Hepatocyte (in vitro differentiated cells): ENCODE measurements around the gene MPG. TPM values are rescaled to one million over a fixed set of nuclear protein-coding genes. Genes with fewer than 3 reads are reported as not detected.
A peak's percentile ranks its signal among the peaks of the same experiment; 100 is the strongest.

Experiments used
- DNase-seq: peaks from one replicate; pipeline ENCODE4 v3.0.0-alpha.2; 2016; ENCODE audit warnings: low spot score
- H2AFZ ChIP-seq: fragments of 200-600 bp; sonication (generic); 2 replicates; pipeline ENCODE4 v1.6.0; 2016; ENCODE audit warnings: antibody characterized with exemption, mild to moderate bottlenecking
- H3K27ac ChIP-seq: fragments of 200-600 bp; sonication (generic); 2 replicates; pipeline ENCODE4 v1.5.1; 2016; ENCODE audit warnings: mild to moderate bottlenecking
- H3K27me3 ChIP-seq: fragments of 200-600 bp; sonication (generic); 2 replicates; pipeline ENCODE4 v1.6.1; 2016
- H3K36me3 ChIP-seq: fragments of 200-600 bp; sonication (generic); replicated peaks from 2 replicates; pipeline ENCODE4 v1.5.1; 2016; ENCODE audit warnings: low read depth; ENCODE audit not compliant: insufficient read depth
- H3K4me1 ChIP-seq: fragments of 200-600 bp; sonication (generic); 2 replicates; pipeline ENCODE4 v1.5.1; 2016; ENCODE audit warnings: mild to moderate bottlenecking, moderate library complexity; ENCODE audit not compliant: insufficient read depth
- H3K4me2 ChIP-seq: fragments of 200-600 bp; sonication (generic); 2 replicates; pipeline ENCODE4 v1.6.0; 2016
- H3K4me3 ChIP-seq: fragments of 200-600 bp; sonication (generic); 2 replicates; pipeline ENCODE4 v1.5.1; 2016; ENCODE audit warnings: mild to moderate bottlenecking
- H3K79me2 ChIP-seq: fragments of 200-600 bp; sonication (generic); 2 replicates; pipeline ENCODE4 v1.6.0; 2017; ENCODE audit warnings: mild to moderate bottlenecking
- H3K9me2 ChIP-seq: fragments of 200-600 bp; sonication (generic); replicated peaks from 2 replicates; pipeline ENCODE4 v1.6.0; 2017; ENCODE audit warnings: mild to moderate bottlenecking; ENCODE audit not compliant: insufficient read depth
- H3K9me3 ChIP-seq: fragments of 200-600 bp; sonication (generic); 2 replicates; pipeline ENCODE4 v1.5.1; 2016; ENCODE audit warnings: low read depth, mild to moderate bottlenecking
- H4K20me1 ChIP-seq: fragments of 200-600 bp; sonication (generic); 2 replicates; pipeline ENCODE4 v1.6.0; 2016; ENCODE audit warnings: mild to moderate bottlenecking; ENCODE audit not compliant: insufficient read depth, poor library complexity, severe bottlenecking
- EZH2 ChIP-seq: fragments of 200-600 bp; sonication (generic); IDR thresholded peaks from 2 replicates; pipeline ENCODE4 v1.6.1; 2016; ENCODE audit warnings: antibody characterized with exemption, mild to moderate bottlenecking, borderline replicate concordance
- EZH2phosphoT487 ChIP-seq: fragments of 200-600 bp; sonication (generic); IDR thresholded peaks from one replicate; pipeline ENCODE4 v1.6.1; 2018; ENCODE audit warnings: antibody characterized with exemption, mild to moderate bottlenecking, low read depth, moderate library complexity; ENCODE audit not compliant: unreplicated experiment, severe bottlenecking
- WGBS: methylation state at CpG from one replicate; pipeline ENCODE4 v1.1.6; 2016; ENCODE audit warnings: low lambda C conversion rate; ENCODE audit errors: missing lambda C conversion rate; 5-methylcytosine and 5-hydroxymethylcytosine counted together
- polyA plus RNA-seq: library from polyadenylated mRNA; unstranded; fragments of >200 nt; fragmentation: Nextera tagmentation; extraction: Ambion mirVana; gene quantifications from 2 replicates; pipeline ENCODE4 v1.2.1, GENCODE V29; 2016
- total RNA-seq: library from RNA; depleted of rRNA; stranded (reverse); fragments of >200 nt; gene quantifications from 2 replicates; pipeline ENCODE4 v1.2.3, GENCODE V29; 2014
- TF ChIP-seq, protein P1 (sequence below): fragments of 200-600 bp; sonication (generic); IDR thresholded peaks from 2 replicates; pipeline ENCODE4 v1.5.1; 2016; ENCODE audit warnings: antibody characterized with exemption, mild to moderate bottlenecking; ENCODE audit not compliant: poor library complexity

The MPG gene
- total and polyA plus RNA-seq, 2 experiments from 2014 or later, result 67.4 to 83.9 TPM

DNA sequence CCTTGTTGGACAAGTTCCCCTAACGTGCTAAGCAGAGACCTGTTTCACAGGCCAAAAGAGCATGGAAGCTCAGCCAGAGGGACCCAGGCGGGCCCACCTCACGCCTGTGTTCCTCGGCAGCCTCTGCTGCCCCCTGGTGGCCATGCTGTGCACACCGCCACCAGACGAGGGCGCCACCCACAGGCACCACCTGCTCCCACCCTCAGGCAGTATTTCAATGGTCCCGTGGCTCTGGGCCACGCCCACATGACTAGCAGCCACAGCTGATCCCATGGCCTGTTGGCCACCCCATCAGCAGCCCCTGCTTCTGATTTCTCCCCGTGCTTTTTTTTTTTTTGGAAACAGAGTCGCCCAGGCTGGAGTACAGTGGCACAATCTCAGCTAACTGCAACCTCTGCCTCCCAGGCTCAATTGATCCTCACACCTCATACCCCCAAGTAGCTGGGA is 18.9 kb downstream of the MPG start:
- Histone ChIP-seq H3K27me3 (no peaks in the 10 kb centered on the region), H3K79me2 (no peaks in the 10 kb centered on the region), H3K4me2 (no peak overlapping the region), H3K9me3 (no peaks in the 10 kb centered on the region), H3K27ac (no peak overlapping the region), H2AFZ (no peak overlapping the region), H3K9me2 (no peaks in the 10 kb centered on the region), H4K20me1 (no peaks in the 10 kb centered on the region), H3K36me3 (no peaks in the 10 kb centered on the region), H3K4me1 (no peaks in the 10 kb centered on the region), H3K4me3 (no peak overlapping the region)
- TF ChIP-seq, protein P1, sequence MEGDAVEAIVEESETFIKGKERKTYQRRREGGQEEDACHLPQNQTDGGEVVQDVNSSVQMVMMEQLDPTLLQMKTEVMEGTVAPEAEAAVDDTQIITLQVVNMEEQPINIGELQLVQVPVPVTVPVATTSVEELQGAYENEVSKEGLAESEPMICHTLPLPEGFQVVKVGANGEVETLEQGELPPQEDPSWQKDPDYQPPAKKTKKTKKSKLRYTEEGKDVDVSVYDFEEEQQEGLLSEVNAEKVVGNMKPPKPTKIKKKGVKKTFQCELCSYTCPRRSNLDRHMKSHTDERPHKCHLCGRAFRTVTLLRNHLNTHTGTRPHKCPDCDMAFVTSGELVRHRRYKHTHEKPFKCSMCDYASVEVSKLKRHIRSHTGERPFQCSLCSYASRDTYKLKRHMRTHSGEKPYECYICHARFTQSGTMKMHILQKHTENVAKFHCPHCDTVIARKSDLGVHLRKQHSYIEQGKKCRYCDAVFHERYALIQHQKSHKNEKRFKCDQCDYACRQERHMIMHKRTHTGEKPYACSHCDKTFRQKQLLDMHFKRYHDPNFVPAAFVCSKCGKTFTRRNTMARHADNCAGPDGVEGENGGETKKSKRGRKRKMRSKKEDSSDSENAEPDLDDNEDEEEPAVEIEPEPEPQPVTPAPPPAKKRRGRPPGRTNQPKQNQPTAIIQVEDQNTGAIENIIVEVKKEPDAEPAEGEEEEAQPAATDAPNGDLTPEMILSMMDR, result peak; percentile 98
- no peak for TF ChIP-seq EZH2phosphoT487
- peak; percentile 93 for DNase-seq
- WGBS, result 15% methylated on average over 9 of the region's 11 CpGs

DNA sequence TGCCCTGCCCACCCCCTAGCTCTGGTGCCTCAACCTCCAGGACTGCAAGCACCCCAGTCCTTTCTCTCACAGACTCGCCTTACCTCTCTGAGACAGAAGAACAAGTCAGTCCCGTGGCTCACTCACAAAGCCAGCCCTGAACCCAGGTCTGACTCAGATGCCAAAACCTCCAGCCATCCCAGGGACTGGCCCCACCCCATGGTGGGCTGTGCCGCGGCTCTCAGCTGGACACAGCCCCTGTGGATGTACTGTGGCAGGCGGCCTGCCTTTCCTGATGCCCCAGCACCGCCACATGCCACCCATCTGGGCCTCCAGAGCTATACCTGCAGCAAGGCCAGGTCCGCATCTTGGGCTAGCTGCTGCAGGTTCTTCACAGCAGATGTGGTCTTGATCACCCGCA is 19.8 kb downstream of the MPG start:
- WGBS, result 95% methylated on average over 8 of the region's 8 CpGs
- H3K4me2 ChIP-seq, result no peak overlapping the region

DNA sequence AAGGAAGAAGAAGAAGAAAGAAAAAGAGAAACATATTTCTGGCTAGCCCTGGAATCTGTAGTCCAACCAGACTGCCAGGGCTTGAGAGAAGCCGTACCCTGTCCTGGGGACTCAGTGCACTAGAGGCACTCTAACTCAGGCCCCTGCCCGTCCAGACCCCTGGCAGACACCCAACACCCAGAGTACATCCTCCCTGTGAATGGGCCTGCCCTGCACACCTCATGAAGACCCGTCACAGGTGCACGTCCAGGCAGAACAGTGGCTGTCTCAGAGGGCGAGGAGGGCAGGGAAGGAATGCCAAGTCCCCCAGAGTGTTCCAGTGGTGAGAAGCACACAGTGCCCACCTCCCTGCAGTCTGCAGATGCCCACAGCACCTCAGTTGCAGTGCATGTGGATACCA is 23.0 kb downstream of the MPG start:
- no peaks in the 10 kb centered on the region for H3K9me2 ChIP-seq
- no peak overlapping the region for H3K4me2 ChIP-seq
- no peaks in the 10 kb centered on the region for H3K9me3 ChIP-seq
- H3K27ac ChIP-seq, result no peak overlapping the region
- WGBS, result 90% methylated on average over 5 of the region's 5 CpGs
- H3K4me3 ChIP-seq, result no peak overlapping the region
- no peaks in the 10 kb centered on the region for H3K27me3 ChIP-seq
- no peaks in the 10 kb centered on the region for H4K20me1 ChIP-seq
- no peaks in the 10 kb centered on the region for H3K36me3 ChIP-seq
- H2AFZ ChIP-seq, result no peak overlapping the region
- TF ChIP-seq EZH2phosphoT487 (no peak), EZH2 (no peak)
- TF ChIP-seq, protein P1, result no peak
- no peaks in the 10 kb centered on the region for H3K4me1 ChIP-seq
- DNase-seq, result no peak
- no peaks in the 10 kb centered on the region for H3K79me2 ChIP-seq

More for the DNA sequence above, 19.8 kb downstream of the MPG start:
- Histone ChIP-seq H4K20me1 (no peaks in the 10 kb centered on the region), H3K36me3 (no peaks in the 10 kb centered on the region), H3K4me1 (no peaks in the 10 kb centered on the region), H3K4me3 (no peak overlapping the region), H3K27me3 (no peaks in the 10 kb centered on the region), H3K27ac (no peak overlapping the region), H2AFZ (no peak overlapping the region), H3K9me2 (no peaks in the 10 kb centered on the region), H3K9me3 (no peaks in the 10 kb centered on the region), H3K79me2 (no peaks in the 10 kb centered on the region)
- TF ChIP-seq, protein P1, result no peak
- TF ChIP-seq EZH2phosphoT487 (no peak), EZH2 (no peak)
- DNase-seq, result no peak

DNA sequence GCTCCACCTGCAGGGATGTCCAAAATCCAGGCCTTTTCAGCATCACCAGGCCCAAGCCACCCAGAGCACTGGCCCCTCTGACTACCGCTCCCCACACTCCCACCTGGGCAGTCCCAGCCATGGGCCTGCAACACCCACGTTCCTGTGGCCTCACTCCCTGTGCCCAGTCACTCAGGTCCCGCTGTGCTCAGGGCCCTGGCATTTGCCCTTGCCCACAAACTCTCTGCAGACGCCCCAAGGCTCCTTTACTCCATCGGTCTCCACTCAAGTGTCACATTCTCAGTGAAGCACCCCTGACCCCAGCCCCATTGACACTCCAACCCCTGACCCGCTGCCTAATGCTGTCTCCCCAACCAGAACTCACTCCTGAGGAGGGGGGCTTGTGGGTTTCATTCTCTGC is 23.6 kb downstream of the MPG start:
- H3K9me2 ChIP-seq, result no peaks in the 10 kb centered on the region
- H3K4me2 ChIP-seq, result no peak overlapping the region
- H2AFZ ChIP-seq, result no peak overlapping the region
- no peaks in the 10 kb centered on the region for H3K36me3 ChIP-seq
- H3K4me1 ChIP-seq, result no peaks in the 10 kb centered on the region
- no peak overlapping the region for H3K4me3 ChIP-seq
- WGBS, result 93% methylated on average over 6 of the region's 6 CpGs
- no peak for DNase-seq
- H3K9me3 ChIP-seq, result no peaks in the 10 kb centered on the region
- H3K27me3 ChIP-seq, result no peaks in the 10 kb centered on the region
- no peaks in the 10 kb centered on the region for H4K20me1 ChIP-seq
- TF ChIP-seq EZH2, result no peak
- no peak for TF ChIP-seq EZH2phosphoT487
- TF ChIP-seq, protein P1, result no peak
- H3K27ac ChIP-seq, result no peak overlapping the region
- no peaks in the 10 kb centered on the region for H3K79me2 ChIP-seq
